WI38 (cell line): ENCODE data around the gene KAT7.
"Not testable (repeated sequence)": the region's sequence is repeated elsewhere in the genome, so short reads cannot be mapped to it uniquely, and the experiment has no call there.

Experiments
- H3K4me3 ChIP-seq: 2 replicates; pipeline ENCODE4 v1.5.1; 2011; ENCODE audit warnings: low read depth, mild to moderate bottlenecking, control low read depth, low read length
- TF ChIP-seq, protein P1 (sequence below): IDR thresholded peaks from 2 replicates; pipeline ENCODE4 v1.5.1; 2012; ENCODE audit warnings: low read depth, mild to moderate bottlenecking, control low read depth, low read length

The KAT7 gene

DNA sequence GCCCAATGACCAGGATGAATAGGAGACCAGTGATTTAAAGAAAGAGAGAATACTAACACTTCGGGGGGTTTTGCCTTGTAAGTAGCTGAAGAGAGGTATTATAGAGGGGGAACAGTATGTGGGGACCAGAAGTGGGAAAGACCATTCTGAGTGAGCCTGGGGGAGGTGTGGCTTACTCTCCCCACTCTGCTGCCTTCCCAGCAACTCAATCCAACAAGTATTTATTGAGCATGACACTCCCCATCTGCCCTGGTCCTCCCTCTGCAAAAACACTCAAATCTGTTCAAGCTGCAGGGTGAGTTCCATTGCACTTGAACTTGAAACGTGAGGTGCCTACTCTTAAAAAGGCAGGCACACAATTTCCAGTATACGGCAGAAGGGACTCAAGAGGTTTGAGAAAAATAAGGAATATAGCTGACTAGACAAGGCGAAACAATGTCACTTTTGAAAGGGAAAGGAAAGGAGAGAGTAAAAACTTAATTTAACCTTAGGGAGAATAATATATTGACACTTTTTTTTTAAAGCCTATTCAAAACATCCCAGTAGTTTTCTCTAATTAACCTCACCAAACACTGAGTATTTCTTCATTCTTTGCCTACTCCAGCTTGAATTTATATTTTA, 32.7 kb upstream of the KAT7 start:
- no peak overlapping the region for H3K4me3 ChIP-seq
- TF ChIP-seq, protein P1, sequence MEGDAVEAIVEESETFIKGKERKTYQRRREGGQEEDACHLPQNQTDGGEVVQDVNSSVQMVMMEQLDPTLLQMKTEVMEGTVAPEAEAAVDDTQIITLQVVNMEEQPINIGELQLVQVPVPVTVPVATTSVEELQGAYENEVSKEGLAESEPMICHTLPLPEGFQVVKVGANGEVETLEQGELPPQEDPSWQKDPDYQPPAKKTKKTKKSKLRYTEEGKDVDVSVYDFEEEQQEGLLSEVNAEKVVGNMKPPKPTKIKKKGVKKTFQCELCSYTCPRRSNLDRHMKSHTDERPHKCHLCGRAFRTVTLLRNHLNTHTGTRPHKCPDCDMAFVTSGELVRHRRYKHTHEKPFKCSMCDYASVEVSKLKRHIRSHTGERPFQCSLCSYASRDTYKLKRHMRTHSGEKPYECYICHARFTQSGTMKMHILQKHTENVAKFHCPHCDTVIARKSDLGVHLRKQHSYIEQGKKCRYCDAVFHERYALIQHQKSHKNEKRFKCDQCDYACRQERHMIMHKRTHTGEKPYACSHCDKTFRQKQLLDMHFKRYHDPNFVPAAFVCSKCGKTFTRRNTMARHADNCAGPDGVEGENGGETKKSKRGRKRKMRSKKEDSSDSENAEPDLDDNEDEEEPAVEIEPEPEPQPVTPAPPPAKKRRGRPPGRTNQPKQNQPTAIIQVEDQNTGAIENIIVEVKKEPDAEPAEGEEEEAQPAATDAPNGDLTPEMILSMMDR, result no peak

DNA sequence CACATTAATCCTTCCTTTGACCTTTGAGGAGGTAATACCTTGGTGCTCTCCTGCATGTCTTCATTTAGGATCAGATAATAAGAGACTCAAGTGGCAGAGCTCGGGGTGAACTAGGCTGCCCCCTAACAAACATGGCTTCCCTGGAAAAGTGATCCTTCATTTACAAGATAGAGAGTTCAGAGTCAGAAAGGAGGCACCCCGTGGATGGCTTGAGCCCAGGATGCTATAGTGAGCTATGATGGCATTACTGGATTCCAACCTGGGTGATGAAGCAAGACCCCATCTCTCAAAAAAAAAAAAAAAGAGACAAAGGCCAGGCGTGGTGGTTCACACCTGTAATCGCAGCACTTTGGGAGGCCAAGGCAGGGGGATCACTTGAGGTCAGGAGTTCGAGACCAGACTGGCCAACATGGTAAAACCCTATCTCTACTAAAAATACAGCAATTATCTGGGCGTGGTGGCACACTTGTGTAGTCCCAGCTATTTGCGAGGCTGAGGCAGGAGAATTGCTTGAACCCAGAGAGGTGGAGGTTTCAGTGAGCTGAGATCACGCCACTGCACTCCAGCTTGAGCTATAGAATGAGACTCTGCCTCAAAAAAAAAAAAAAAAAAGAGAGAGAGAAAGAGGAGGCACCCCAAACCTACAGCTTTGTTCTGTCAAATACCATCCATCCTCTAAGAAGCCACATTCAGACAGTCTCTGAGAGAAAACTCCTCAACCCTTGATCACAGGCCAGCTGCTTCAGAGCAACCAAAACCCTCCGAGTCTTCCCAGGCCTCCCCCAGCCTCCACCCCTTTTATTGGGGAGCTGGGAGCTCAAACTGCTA, 31.9 kb upstream of the KAT7 start:
- TF ChIP-seq, protein P1, result no peak
- no peak overlapping the region for H3K4me3 ChIP-seq

DNA sequence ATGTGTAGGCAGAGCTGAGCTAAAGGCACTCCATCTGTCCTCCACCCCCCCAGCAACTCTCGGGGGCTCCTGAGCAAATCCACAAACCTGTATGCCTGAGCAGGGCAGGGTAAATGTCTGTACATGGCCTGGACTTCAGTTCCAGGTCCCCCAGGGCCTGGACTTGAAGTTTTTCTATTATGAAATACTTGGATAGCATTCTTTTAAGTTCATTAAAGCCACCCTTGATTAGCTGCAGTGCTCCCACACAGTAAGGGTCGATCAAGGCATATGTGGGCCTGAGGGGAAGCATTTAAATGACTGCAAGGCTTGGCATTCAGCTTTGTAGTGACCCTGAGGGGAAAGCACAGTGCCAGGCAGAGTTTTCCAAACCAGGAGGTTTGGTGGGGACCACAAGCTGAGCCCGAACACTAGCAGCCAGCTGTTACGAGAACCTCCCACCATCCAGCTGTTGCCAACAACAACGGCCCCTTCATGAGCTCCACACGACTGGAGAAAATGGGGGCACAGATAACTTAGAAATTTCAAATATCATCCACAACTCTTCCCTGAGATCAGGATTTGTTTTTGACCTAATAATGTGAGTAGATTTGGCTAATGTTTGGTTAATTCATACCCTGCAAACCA, 31.2 kb upstream of the KAT7 start:
- TF ChIP-seq, protein P1, result no peak
- H3K4me3 ChIP-seq, result no peak overlapping the region

DNA sequence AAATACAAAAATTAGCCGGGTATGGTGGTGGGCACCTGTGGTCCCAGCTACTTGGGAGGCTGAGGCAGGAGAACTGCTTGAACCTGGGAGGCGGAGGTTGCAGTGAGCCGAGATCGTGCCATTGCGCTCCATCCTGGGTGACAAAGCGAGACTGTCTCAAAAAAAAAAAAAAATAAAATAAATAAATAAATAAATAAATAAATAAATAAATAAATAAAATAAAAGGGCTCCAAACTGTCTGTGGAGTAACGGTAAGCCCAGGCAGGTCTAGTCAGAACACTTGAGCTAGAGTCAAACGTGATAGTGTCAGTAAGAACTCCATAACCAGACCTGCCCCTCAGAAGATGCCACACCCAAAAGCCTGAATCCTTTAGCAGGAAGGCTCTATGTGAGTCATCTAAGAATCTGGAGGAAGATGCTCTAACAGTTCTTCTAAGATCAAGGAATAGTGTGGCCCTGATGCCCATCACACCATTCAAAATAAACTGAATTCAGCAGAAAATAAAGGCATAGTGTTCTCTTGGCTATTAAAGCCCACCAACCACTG, 29.9 kb upstream of the KAT7 start:
- not testable (repeated sequence) for H3K4me3 ChIP-seq

DNA sequence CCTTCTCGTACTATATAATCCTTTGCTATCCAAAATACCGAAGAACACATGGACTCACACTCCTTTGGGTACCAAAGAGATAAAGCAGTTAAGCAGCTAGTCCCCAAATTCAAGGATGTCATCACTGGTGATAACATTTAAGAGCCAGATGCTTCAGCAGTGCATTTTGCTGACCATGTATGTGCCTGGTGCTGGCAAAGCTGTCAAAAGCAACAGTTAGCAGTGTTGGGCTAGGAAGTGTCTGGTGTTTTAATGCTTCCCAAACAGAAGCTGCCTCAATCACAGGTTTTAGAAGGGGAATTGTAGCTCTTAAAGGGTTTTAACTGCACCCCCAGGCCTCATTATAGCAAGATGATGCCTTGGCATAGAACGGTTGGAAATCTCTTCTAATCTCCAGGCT, 29.3 kb upstream of the KAT7 start:
- H3K4me3 ChIP-seq, result no peak overlapping the region
- TF ChIP-seq, protein P1, result no peak

DNA sequence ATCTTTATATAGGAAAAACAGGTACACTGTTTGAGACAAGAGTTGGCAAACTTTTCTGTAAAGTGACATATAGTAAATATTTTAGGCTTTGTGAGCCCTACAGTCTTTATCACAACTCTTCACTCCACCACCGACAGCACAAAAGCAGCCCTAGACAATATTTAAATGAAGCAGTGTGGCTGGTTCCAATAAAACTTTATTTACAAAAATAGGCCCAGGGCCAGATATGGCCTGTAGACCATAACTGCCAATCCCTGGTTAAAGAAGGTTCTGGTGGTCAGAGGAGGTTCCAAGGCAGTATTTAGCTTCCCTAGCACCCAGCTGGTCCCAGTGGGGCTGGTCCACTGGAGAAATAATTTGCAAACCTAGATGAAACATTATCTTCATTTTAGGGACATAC, 28.2 kb upstream of the KAT7 start:
- TF ChIP-seq, protein P1, result no peak
- H3K4me3 ChIP-seq, result no peak overlapping the region

DNA sequence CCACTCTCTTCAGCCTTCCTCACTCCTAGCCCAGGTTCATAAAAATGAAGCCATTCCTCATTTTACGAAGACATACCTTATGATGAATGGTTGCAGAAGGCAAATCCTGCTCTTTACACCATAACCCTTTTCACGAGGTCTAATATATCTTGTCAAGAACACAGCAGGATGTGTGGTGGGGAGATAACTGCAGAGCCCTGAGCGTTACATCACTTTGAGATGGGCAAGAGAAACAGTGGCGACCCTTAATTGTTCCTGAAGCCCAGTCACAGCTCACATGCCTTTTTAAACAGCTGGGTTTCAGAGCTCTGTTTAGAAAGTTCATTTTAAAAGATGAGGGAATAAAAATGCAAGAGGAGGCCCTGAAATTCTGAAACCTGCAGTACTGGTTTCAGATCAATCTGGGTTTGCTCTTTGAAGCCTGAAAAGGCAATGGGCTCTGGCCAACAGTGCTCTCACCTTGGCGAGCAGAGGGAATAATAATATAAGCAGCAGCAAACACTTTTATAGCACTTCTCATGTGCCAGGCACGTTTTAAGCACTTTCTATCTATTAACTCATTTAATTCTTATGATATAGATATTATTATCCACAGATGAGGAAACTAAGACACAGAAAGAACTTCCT, 27.4 kb upstream of the KAT7 start:
- H3K4me3 ChIP-seq, result no peak overlapping the region
- TF ChIP-seq, protein P1, result no peak
